ENCODE results near the gene C8G.
A peak's percentile ranks its signal among the peaks of the same experiment; 100 is the strongest.

DNA sequence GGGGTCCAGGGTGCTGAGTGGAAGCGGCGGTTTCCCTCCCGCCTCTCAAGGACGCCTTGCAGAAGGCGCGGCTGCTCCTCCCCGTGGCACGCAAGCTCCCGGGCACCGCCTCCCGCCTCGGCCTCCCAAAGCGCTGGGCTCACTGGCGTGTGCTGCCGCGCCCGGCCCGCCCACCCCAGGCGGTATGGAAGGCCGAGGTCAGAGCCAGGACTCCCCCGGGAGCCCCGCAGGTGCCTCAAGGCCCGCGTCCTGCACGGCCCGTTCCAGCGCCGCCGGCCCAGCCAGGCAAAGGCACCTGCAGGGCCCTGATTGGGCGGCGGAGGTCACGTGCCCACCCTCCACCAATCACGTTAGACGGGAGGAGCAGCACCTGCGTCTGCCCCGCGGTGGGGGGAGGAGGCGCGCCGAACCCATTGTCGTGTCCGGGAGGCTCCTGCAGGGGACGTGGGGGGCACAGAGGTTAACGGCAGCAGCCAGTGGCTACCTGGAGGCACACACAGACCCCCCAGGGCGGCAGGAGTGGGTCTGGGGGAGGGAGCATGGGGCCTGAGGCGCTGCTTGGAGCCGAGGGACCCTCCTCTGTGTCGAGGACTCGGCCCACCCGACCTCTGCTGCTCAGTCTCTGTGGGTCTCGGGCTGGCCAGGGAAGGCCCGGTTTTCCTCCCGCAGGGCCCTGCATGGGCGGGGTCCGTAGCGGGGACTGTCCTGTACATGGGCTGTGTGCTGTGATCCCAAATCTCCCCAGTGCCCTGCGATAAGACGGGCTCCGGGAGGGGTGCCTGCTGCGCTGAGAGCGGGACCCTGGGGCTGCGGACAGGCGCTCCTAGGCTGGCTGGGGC, 5.0 kb downstream of the C8G start:
- TF ChIP-seq, protein P1, sequence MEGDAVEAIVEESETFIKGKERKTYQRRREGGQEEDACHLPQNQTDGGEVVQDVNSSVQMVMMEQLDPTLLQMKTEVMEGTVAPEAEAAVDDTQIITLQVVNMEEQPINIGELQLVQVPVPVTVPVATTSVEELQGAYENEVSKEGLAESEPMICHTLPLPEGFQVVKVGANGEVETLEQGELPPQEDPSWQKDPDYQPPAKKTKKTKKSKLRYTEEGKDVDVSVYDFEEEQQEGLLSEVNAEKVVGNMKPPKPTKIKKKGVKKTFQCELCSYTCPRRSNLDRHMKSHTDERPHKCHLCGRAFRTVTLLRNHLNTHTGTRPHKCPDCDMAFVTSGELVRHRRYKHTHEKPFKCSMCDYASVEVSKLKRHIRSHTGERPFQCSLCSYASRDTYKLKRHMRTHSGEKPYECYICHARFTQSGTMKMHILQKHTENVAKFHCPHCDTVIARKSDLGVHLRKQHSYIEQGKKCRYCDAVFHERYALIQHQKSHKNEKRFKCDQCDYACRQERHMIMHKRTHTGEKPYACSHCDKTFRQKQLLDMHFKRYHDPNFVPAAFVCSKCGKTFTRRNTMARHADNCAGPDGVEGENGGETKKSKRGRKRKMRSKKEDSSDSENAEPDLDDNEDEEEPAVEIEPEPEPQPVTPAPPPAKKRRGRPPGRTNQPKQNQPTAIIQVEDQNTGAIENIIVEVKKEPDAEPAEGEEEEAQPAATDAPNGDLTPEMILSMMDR (IDR thresholded peaks at IDR 0.05) = no peak
- TF ChIP-seq SIN3A (IDR thresholded peaks at IDR 0.05; ENCODE audit: borderline replicate concordance, insufficient read depth, low read depth, low read length) = peak; percentile 10; the same call in 1 of the 2 replicates
